ENCODE results near the gene TFB1M.

DNA sequence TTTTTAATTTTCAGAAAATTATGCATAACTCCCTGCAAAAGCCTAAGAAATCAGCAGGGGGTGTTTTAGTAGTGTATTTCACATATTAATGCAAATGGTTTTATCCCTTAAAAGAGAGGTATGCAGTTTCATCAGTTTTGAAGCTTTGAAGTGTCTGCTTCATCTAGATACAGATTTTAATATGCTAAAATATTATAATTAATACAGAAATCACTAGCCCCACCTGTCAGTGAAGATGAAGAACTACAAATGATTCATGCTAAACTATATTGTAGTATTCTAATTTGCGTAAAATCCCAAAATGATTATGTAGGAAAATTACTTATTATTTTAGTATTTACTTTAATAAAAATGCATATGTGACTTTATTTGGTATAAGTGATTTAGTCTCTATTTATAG lies 2.9 kb upstream of the TFB1M start:
- TF ChIP-seq, protein P1, sequence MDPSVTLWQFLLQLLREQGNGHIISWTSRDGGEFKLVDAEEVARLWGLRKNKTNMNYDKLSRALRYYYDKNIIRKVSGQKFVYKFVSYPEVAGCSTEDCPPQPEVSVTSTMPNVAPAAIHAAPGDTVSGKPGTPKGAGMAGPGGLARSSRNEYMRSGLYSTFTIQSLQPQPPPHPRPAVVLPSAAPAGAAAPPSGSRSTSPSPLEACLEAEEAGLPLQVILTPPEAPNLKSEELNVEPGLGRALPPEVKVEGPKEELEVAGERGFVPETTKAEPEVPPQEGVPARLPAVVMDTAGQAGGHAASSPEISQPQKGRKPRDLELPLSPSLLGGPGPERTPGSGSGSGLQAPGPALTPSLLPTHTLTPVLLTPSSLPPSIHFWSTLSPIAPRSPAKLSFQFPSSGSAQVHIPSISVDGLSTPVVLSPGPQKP (IDR thresholded peaks at IDR 0.05; ENCODE audit: low read depth, low read length) = no peak
- no peak for TF ChIP-seq EP300 (IDR thresholded peaks at IDR 0.05)
- no peak for TF ChIP-seq FOSB (CRISPR knock-in tag; IDR thresholded peaks at IDR 0.05)
- TF ChIP-seq GATA3 (IDR thresholded peaks at IDR 0.05; ENCODE audit: borderline replicate concordance) = no peak
- no peak for TF ChIP-seq MAFK (IDR thresholded peaks at IDR 0.05; ENCODE audit: partially characterized antibody)
- TF ChIP-seq RCOR1 (IDR thresholded peaks at IDR 0.05; ENCODE audit: low read depth, low read length) = no peak

Measured in A549 (cell line).